Activated T-cell treated with anti-CD3 and anti-CD28 coated beads, Interleukin-2, amount 50 U/mL, for 72 hours (primary cell): ENCODE measurements around the gene DNAJC24. TPM values are rescaled to one million over a fixed set of nuclear protein-coding genes. Genes with fewer than 3 reads are reported as not detected.

ENCODE experiments used
- ATAC-seq, 2 donors: fragments of 150-1000 bp; cut with Tn5 transposase; replicated peaks in 1 of 2; 2 replicates each; pipeline ENCODE4 v1.10.0; 2021; ENCODE audit warnings: moderate library complexity in 2 of 2, mild to moderate bottlenecking in 1 of 2
- DNase-seq, 2 donors: peaks; one replicate each; pipeline ENCODE4 v3.0.0; 2021 to 2022; ENCODE audit warnings: mixed read lengths in 1 of 2
- H3K27ac Mint-ChIP-seq: one replicate; pipeline ENCODE4 v1.8.0; 2022; ENCODE audit warnings: mild to moderate bottlenecking, moderate library complexity, mixed read lengths
- H3K27me3 Mint-ChIP-seq: one replicate; pipeline ENCODE4 v1.8.0; 2022; ENCODE audit warnings: low read depth, mixed read lengths
- H3K36me3 Mint-ChIP-seq, 2 donors: one replicate each; pipeline ENCODE4 v1.8.0; 2022; ENCODE audit warnings: mixed read lengths in 2 of 2, mild to moderate bottlenecking in 1 of 2; ENCODE audit not compliant: insufficient read depth in 2 of 2
- H3K4me1 Mint-ChIP-seq: one replicate; pipeline ENCODE4 v1.8.0; 2022; ENCODE audit warnings: low read depth, mixed read lengths
- H3K4me3 Mint-ChIP-seq, 2 donors: one replicate each; pipeline ENCODE4 v1.8.0; 2022; ENCODE audit warnings: mild to moderate bottlenecking in 2 of 2, mixed read lengths in 2 of 2, moderate library complexity in 2 of 2
- H3K9me3 Mint-ChIP-seq, 2 donors: one replicate each; pipeline ENCODE4 v1.8.0; 2022; ENCODE audit warnings: mixed read lengths in 2 of 2
- total RNA-seq, 2 donors: library from RNA; stranded (reverse); gene quantifications; one replicate each; pipeline ENCODE4 v1.2.3, GENCODE V29; 2022

DNAJC24 gene
- total RNA-seq, 2 donors from 2014 or later, result 16.8 to 20.1 TPM

DNA sequence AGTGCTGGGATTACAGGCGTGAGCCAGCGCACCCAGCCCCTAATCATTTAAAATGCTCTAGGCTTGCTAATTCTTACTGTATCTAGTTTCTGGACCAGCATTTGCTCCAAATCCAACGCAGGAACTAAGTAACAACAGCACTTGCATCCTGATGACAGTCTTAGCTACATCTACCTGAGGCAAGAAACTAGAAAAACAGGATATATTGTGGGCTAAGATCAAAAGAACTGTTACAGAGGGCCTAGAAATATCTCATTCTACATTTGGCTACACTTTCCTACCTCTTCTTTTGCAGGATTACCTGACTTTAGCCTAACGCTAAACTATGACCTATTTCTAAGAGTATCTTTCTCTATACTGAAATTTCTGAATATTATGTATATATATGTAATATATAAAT, 7.9 kb upstream of the DNAJC24 start:
- peaks cover 9% of the 10 kb centered on the region for H3K27me3 Mint-ChIP-seq
- H3K27ac Mint-ChIP-seq, result no peak overlapping the region
- H3K9me3 Mint-ChIP-seq, result no peaks in the 10 kb centered on the region
- DNase-seq (no peak), ATAC-seq (no peak)
- no peaks in the 10 kb centered on the region for H3K36me3 Mint-ChIP-seq
- peaks cover 5% of the 10 kb centered on the region for H3K4me1 Mint-ChIP-seq
- H3K4me3 Mint-ChIP-seq, result no peak overlapping the region

DNA sequence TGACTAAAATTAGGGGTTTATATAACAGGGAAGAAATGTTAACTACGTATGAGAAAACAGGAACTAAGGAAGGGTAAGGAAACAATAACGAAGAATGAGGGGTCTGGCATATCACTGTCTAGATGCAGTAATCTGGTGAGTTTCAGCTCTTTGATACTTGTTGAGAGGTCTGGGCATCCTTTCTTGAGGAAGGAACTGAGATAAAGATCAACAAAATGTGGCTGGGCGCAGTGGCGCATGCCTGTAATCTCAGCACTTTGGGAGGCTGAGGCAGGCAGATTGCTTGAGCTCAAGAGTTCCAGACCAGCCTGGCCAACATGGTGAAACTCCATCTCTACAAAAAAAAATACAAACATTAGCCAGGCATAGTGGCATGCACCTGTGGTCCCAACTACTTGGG, 2.9 kb upstream of the DNAJC24 start:
- Mint-ChIP-seq H3K9me3 (no peaks in the 10 kb centered on the region), H3K36me3 (no peaks in the 10 kb centered on the region), H3K4me3 (peak overlapping the region in 1 of 2 donors; percentile 62), H3K27me3 (peaks cover 9% of the 10 kb centered on the region), H3K27ac (peak overlapping the region; percentile 45), H3K4me1 (peaks cover 40% of the 10 kb centered on the region)
- ATAC-seq (no peak), DNase-seq (no peak)

DNA sequence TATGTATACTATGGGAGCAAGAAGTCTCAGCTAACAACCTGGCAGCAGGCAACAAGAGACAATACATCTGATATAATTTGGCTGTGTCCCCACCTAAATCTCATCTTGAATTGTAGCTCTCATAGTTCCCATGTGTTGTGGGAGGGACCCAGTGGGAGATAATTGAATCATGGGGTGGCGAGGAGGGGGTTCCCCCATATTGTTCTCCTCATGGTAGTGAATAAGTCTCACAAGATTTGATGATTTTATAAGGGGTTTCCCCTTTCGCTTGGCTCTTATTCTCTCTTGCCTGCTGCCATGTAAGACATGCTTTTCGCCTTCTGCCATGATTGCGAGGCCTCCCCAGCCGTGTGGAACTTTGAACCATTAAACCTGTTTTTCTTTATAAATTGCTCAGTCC, 6.2 kb downstream of the DNAJC24 start:
- Mint-ChIP-seq H3K4me3 (no peak overlapping the region), H3K4me1 (peaks cover 15% of the 10 kb centered on the region), H3K9me3 (no peaks in the 10 kb centered on the region), H3K27ac (no peak overlapping the region), H3K36me3 (peaks cover 4 to 10% of the 10 kb centered on the region in 2 donors), H3K27me3 (no peaks in the 10 kb centered on the region)
- ATAC-seq (no peak), DNase-seq (no peak)

- ATAC-seq, result no peak
Observed at GRCh38 chr11:31383116-31383515, 13.5 kb downstream of the DNAJC24 start.

DNA sequence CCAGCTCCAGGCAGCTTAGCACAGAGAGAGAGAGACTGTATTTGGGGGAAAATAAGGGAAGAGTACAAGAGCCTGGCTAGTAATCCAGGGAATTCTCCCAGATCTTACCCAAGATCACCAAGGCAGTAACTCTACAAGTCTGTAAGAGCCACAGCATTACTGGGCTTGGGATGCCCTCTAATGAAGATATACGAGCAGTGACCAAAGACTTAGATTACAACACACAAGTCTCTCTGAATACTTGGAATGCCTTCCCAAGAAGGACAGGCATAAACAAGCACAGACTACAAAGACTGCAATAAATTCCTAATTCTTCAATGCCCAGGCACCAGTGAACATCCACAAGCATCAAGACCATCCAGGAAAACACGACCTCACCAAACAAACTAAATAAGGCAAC, 17.7 kb downstream of the DNAJC24 start:
- DNase-seq (no peak), ATAC-seq (no peak)
- Mint-ChIP-seq H3K27ac (no peak overlapping the region), H3K4me1 (no peaks in the 10 kb centered on the region), H3K4me3 (no peak overlapping the region), H3K9me3 (no peaks in the 10 kb centered on the region), H3K36me3 (peaks cover 0 to 2% of the 10 kb centered on the region in 2 donors), H3K27me3 (no peaks in the 10 kb centered on the region)

More at GRCh38 chr11:31383116-31383515, 13.5 kb downstream of the DNAJC24 start:
- H3K27ac Mint-ChIP-seq, result no peak overlapping the region
- no peaks in the 10 kb centered on the region for H3K27me3 Mint-ChIP-seq
- H3K36me3 Mint-ChIP-seq, result peaks cover 0 to 2% of the 10 kb centered on the region in 2 donors
- no peaks in the 10 kb centered on the region for H3K9me3 Mint-ChIP-seq
- DNase-seq, result no peak
- no peak overlapping the region for H3K4me3 Mint-ChIP-seq
- H3K4me1 Mint-ChIP-seq, result no peaks in the 10 kb centered on the region

- ATAC-seq (no peak), DNase-seq (no peak)
- Mint-ChIP-seq H3K9me3 (peaks cover 0 to 3% of the 10 kb centered on the region in 2 donors), H3K4me1 (no peaks in the 10 kb centered on the region), H3K4me3 (no peak overlapping the region), H3K27ac (peak overlapping the region; percentile 9), H3K27me3 (no peaks in the 10 kb centered on the region), H3K36me3 (peaks cover 4 to 10% of the 10 kb centered on the region in 2 donors)
Observed at GRCh38 chr11:31397239-31397834, 27.7 kb downstream of the DNAJC24 start.

- Mint-ChIP-seq H3K27ac (no peak overlapping the region), H3K9me3 (peaks cover 0 to 3% of the 10 kb centered on the region in 2 donors), H3K27me3 (no peaks in the 10 kb centered on the region), H3K36me3 (peaks cover 4 to 10% of the 10 kb centered on the region in 2 donors), H3K4me1 (no peaks in the 10 kb centered on the region), H3K4me3 (no peak overlapping the region)
- DNase-seq (no peak), ATAC-seq (no peak)
Observed at GRCh38 chr11:31404614-31405013, 35.0 kb downstream of the DNAJC24 start.

- no peaks in the 10 kb centered on the region for H3K36me3 Mint-ChIP-seq
- H3K27me3 Mint-ChIP-seq, result no peaks in the 10 kb centered on the region
- H3K4me1 Mint-ChIP-seq, result peaks cover 4% of the 10 kb centered on the region
- DNase-seq (peak; percentile 1 to 3), ATAC-seq (peak; percentile 57 to 86)
- no peaks in the 10 kb centered on the region for H3K9me3 Mint-ChIP-seq
- no peak overlapping the region for H3K4me3 Mint-ChIP-seq
- H3K27ac Mint-ChIP-seq, result no peak overlapping the region
Observed at GRCh38 chr11:31408201-31408600, 38.5 kb downstream of the DNAJC24 start.

DNA sequence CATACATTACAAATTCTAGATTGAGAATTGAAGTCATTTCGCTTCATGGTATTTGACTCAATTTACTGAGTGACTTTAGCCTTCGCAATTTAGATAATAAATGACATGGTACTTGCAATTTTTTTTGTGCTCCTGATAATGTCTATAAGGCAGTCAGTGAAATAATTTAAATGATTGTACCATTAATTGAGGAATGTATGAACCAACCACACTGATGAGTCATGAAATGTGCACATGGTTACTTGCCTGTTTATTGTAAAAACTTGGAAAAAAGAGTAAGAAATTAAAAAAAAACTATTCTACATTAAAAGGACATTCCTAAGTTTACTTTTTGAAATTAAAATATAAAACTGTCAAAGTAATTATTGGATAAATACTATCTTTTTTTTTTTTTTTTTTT, 43.3 kb downstream of the DNAJC24 start:
- ATAC-seq, result no peak
- H3K9me3 Mint-ChIP-seq, result no peaks in the 10 kb centered on the region
- H3K27me3 Mint-ChIP-seq, result no peaks in the 10 kb centered on the region
- no peaks in the 10 kb centered on the region for H3K36me3 Mint-ChIP-seq
- H3K4me3 Mint-ChIP-seq, result no peak overlapping the region
- no peak overlapping the region for H3K27ac Mint-ChIP-seq
- peaks cover 4% of the 10 kb centered on the region for H3K4me1 Mint-ChIP-seq
- DNase-seq, result no peak

DNA sequence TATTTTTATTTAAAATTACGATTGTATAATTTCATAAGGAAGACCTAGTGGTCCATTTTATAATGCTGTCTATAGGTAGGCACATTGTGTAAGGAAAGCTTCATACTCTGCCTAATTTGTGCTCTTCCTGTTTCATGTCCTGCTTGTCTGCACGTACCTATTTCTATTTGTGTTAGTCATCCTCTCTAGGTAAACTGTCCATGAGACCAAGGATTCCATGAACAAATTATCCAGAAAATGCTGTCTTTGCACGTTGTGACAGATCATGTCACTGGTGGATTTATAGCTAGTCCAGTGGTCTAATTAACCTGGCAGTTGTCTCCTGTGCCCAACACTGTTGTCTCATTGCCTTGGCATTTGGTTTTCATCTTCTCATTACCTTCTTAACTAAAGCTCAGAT, 44.7 kb downstream of the DNAJC24 start:
- ATAC-seq (no peak), DNase-seq (no peak)
- Mint-ChIP-seq H3K36me3 (no peaks in the 10 kb centered on the region), H3K9me3 (no peaks in the 10 kb centered on the region), H3K4me3 (no peak overlapping the region), H3K4me1 (peaks cover 4% of the 10 kb centered on the region), H3K27ac (no peak overlapping the region), H3K27me3 (no peaks in the 10 kb centered on the region)

GRCh38 chr11:31415435-31415834, 45.8 kb downstream of the DNAJC24 start:
- Mint-ChIP-seq H3K27ac (no peak overlapping the region), H3K9me3 (no peaks in the 10 kb centered on the region), H3K4me1 (peaks cover 4% of the 10 kb centered on the region), H3K27me3 (no peaks in the 10 kb centered on the region), H3K4me3 (no peak overlapping the region), H3K36me3 (no peaks in the 10 kb centered on the region)
- DNase-seq (no peak), ATAC-seq (no peak)

DNA sequence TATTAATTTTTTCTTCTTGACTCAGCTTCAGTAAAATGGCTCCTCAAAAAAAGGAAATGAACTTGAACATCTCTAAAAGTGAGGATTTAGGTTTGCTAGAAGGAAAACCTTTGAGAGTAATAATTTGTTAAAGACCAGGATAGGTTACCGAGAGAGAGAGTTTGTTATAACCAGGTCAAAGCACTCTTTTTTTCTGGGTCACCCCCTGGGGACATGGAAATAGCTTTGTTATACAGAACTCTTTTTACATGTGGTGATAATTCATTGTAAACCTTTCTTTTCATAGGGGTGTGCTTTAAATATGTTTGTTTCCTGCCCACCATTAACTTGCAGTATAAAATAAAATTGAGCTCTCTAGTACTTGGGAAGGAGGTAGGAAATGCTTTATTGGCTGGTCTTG, 47.7 kb downstream of the DNAJC24 start:
- DNase-seq, result no peak
- ATAC-seq, result no peak
- no peak overlapping the region for H3K4me3 Mint-ChIP-seq
- H3K27me3 Mint-ChIP-seq, result no peaks in the 10 kb centered on the region
- no peak overlapping the region for H3K27ac Mint-ChIP-seq
- no peaks in the 10 kb centered on the region for H3K9me3 Mint-ChIP-seq
- no peaks in the 10 kb centered on the region for H3K36me3 Mint-ChIP-seq
- peaks cover 3% of the 10 kb centered on the region for H3K4me1 Mint-ChIP-seq

DNA sequence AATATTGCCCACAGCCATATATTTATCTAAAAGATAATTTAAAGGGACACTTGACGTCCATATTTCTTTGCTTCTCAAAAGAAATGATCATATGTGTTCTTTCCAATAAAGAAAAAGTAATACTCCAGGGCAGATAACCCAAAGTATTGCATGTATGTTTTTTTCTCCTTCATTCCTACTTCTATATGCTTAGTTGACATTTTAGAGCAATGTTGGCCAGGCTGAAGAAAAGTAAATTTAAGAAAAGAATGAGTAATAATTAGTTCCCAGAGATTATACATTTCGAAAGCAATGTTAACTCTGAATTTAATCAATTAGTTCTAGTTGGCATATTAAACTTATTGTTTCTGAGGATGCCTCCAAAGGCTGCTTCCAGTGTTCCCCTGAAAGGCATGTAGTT, 48.2 kb downstream of the DNAJC24 start:
- Mint-ChIP-seq H3K4me3 (no peak overlapping the region), H3K36me3 (no peaks in the 10 kb centered on the region), H3K4me1 (no peaks in the 10 kb centered on the region), H3K27ac (no peak overlapping the region), H3K27me3 (no peaks in the 10 kb centered on the region), H3K9me3 (no peaks in the 10 kb centered on the region)
- ATAC-seq (no peak), DNase-seq (no peak)

- DNase-seq (no peak), ATAC-seq (no peak)
- no peaks in the 10 kb centered on the region for H3K4me1 Mint-ChIP-seq
- no peak overlapping the region for H3K27ac Mint-ChIP-seq
- no peaks in the 10 kb centered on the region for H3K27me3 Mint-ChIP-seq
- no peaks in the 10 kb centered on the region for H3K36me3 Mint-ChIP-seq
- H3K9me3 Mint-ChIP-seq, result no peaks in the 10 kb centered on the region
- no peak overlapping the region for H3K4me3 Mint-ChIP-seq
Observed at GRCh38 chr11:31419138-31419537, 49.5 kb downstream of the DNAJC24 start.
